Measurements from ENCODE around the gene RNF115. TPM values are rescaled to one million over a fixed set of nuclear protein-coding genes. Genes with fewer than 3 reads are reported as not detected.
A peak's percentile ranks its signal among the peaks of the same experiment; 100 is the strongest.

The RNF115 gene
- total RNA-seq, 1 donor from 2014 or later, result 15.9 TPM

DNA sequence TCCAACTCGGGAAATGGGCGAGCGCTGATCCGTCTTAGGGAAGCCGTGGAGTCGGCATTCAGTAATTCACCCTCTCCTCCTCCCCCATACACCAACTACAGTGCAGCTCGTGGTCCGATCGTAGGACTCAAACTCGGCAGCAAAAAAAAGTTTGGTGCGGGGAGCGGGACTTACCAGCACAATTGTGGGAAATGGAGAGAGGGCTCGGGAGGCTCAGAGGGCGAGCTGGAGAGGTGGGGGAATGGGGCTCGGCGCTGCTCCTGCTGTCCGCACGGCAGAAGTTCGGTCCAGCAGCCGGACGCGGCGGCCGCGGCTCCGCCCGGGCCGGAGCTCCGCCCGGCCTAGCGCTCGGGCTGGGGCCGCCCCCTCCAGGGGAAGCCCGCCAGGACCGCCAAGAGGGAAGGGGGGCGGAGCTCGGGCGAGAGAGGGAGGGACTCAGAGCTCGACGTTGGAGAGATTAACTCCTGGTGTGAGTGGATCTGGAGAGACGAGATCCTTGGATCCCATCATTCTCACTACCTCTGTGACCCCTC, 35.7 kb upstream of the RNF115 start:
- TF ChIP-seq, protein P1, sequence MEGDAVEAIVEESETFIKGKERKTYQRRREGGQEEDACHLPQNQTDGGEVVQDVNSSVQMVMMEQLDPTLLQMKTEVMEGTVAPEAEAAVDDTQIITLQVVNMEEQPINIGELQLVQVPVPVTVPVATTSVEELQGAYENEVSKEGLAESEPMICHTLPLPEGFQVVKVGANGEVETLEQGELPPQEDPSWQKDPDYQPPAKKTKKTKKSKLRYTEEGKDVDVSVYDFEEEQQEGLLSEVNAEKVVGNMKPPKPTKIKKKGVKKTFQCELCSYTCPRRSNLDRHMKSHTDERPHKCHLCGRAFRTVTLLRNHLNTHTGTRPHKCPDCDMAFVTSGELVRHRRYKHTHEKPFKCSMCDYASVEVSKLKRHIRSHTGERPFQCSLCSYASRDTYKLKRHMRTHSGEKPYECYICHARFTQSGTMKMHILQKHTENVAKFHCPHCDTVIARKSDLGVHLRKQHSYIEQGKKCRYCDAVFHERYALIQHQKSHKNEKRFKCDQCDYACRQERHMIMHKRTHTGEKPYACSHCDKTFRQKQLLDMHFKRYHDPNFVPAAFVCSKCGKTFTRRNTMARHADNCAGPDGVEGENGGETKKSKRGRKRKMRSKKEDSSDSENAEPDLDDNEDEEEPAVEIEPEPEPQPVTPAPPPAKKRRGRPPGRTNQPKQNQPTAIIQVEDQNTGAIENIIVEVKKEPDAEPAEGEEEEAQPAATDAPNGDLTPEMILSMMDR (IDR thresholded peaks at IDR 0.05), result peak; percentile 12
- peak overlapping the region; percentile 95 for H3K27ac Mint-ChIP-seq (ENCODE audit: unreplicated experiment)
- peaks cover 15% of the 10 kb centered on the region for H3K36me3 Mint-ChIP-seq (ENCODE audit: unreplicated experiment)
- H3K4me1 Mint-ChIP-seq (ENCODE audit: unreplicated experiment), result peaks cover 14% of the 10 kb centered on the region
- peak; percentile 96 for DNase-seq (ENCODE audit: extremely low spot score, unreplicated experiment)
- H3K27me3 Mint-ChIP-seq (ENCODE audit: unreplicated experiment), result peaks cover 13% of the 10 kb centered on the region
- no peaks in the 10 kb centered on the region for H3K9me3 Mint-ChIP-seq (ENCODE audit: unreplicated experiment)
- peak overlapping the region; percentile 94 for H3K4me3 Mint-ChIP-seq (ENCODE audit: unreplicated experiment)

DNA sequence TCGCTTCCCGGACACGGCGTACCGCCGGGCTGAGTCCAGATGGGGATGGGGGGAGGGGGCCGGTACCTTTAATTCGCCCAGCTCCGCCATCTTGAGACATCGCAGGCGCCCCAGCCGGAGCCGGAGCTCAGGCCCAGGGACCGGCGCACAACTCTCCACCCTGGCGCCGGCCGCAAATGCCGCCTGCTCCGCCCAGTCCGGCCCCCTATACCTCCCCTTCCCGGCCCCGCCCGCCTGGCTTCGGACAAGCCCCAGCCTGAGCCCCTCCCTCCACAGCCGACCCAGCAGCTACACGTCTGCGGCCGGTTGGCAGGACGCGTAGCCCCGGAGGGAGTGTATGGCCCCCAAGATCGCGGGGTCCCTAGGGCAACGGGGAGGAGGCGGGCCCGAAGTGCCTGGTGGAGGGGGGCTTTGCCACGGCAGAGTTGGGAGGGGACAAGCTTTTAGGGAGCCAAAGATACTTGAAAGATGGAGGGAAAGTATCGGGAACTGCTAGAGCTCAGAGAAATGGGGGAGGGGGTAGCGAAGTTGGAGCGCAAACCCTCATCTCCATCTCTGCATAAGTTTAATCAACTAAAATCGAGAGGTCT, 35.1 kb upstream of the RNF115 start, which contains the start of gene PIAS3:
Gene PIAS3 (minus strand): TSS at position 181 of the 590 bp plus-strand sequence. CDS start 91 bp downstream, at position 90.
- DNase-seq (ENCODE audit: extremely low spot score, unreplicated experiment), result peak; percentile 98
- TF ChIP-seq, protein P1 (IDR thresholded peaks at IDR 0.05), result no peak
- H3K27me3 Mint-ChIP-seq (ENCODE audit: unreplicated experiment), result peaks cover 8% of the 10 kb centered on the region
- peaks cover 16% of the 10 kb centered on the region for H3K36me3 Mint-ChIP-seq (ENCODE audit: unreplicated experiment)
- H3K4me1 Mint-ChIP-seq (ENCODE audit: unreplicated experiment), result peaks cover 14% of the 10 kb centered on the region
- H3K4me3 Mint-ChIP-seq (ENCODE audit: unreplicated experiment), result peak within 1 kb of the TSS; percentile 94
- H3K9me3 Mint-ChIP-seq (ENCODE audit: unreplicated experiment), result no peaks in the 10 kb centered on the region
- peak within 1 kb of the TSS; percentile 95 for H3K27ac Mint-ChIP-seq (ENCODE audit: unreplicated experiment)

DNA sequence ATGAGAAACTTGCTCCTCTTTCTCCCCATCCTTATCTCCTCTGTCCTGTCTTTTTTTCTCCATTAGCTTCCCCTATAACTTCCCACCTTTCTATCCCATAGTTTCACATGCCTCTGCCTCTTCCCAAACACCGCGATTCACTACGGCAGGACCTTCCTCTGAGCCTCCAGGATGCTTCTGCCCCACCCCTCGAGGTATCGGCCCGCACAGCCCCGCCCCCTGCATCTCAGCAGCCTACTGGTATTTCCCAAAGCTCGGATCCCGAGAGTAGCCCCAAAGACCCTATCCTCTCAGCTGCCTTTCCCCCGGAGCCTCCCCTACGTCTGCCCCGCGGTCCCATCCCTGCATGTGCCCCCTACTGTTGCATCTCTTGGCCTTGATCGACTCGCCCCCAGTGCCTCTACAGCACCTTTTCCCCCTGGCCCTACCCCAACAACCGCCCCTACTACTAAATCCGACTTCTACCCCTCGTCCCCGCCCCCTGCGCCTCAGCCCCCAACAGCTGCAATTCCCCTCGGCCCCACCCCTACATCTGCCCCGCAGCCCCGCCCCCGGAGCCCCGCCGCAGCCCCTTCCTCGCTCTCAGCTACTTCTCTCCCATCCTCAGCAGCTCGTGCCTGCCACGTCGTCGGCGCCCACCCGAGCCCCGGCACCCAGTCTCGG, 34.5 kb upstream of the RNF115 start:
- Mint-ChIP-seq H3K4me3 (ENCODE audit: unreplicated experiment) (peak overlapping the region; percentile 94), H3K9me3 (ENCODE audit: unreplicated experiment) (no peaks in the 10 kb centered on the region), H3K27ac (ENCODE audit: unreplicated experiment) (peak overlapping the region; percentile 95), H3K27me3 (ENCODE audit: unreplicated experiment) (peaks cover 2% of the 10 kb centered on the region), H3K4me1 (ENCODE audit: unreplicated experiment) (peaks cover 14% of the 10 kb centered on the region), H3K36me3 (ENCODE audit: unreplicated experiment) (peaks cover 20% of the 10 kb centered on the region)
- TF ChIP-seq, protein P1 (IDR thresholded peaks at IDR 0.05), result no peak
- DNase-seq (ENCODE audit: extremely low spot score, unreplicated experiment), result no peak

DNA sequence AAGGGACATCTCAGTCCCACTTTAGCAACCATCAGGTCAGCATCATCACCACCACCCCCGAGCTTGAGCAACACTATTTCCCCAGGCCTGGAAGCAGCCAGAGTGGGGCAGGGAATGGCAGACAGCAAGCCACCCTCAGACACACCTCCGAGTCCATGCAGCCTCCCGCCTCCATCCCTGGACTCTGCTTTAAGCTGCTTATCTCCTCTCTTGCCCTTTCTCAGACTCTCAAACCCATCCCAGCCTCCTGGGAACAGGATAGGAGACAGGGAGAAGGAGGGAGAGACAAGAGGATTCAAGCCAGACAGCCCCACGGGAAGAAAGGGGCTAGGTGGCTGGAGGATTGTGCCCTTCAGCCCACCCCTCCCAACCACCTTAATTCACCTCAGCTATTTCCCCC, 33.3 kb upstream of the RNF115 start:
- H3K27me3 Mint-ChIP-seq (ENCODE audit: unreplicated experiment), result no peaks in the 10 kb centered on the region
- H3K9me3 Mint-ChIP-seq (ENCODE audit: unreplicated experiment), result no peaks in the 10 kb centered on the region
- TF ChIP-seq, protein P1 (IDR thresholded peaks at IDR 0.05), result no peak
- no peak for DNase-seq (ENCODE audit: extremely low spot score, unreplicated experiment)
- no peak overlapping the region for H3K4me3 Mint-ChIP-seq (ENCODE audit: unreplicated experiment)
- peaks cover 14% of the 10 kb centered on the region for H3K4me1 Mint-ChIP-seq (ENCODE audit: unreplicated experiment)
- no peak overlapping the region for H3K27ac Mint-ChIP-seq (ENCODE audit: unreplicated experiment)
- peaks cover 22% of the 10 kb centered on the region for H3K36me3 Mint-ChIP-seq (ENCODE audit: unreplicated experiment)

GRCh38 chr1:145855426-145855948, 31.6 kb upstream of the RNF115 start:
- Mint-ChIP-seq H3K27ac (ENCODE audit: unreplicated experiment) (no peak overlapping the region), H3K36me3 (ENCODE audit: unreplicated experiment) (peaks cover 31% of the 10 kb centered on the region), H3K27me3 (ENCODE audit: unreplicated experiment) (no peaks in the 10 kb centered on the region), H3K9me3 (ENCODE audit: unreplicated experiment) (no peaks in the 10 kb centered on the region), H3K4me1 (ENCODE audit: unreplicated experiment) (peaks cover 16% of the 10 kb centered on the region), H3K4me3 (ENCODE audit: unreplicated experiment) (no peak overlapping the region)
- no peak for DNase-seq (ENCODE audit: extremely low spot score, unreplicated experiment)
- TF ChIP-seq, protein P1 (IDR thresholded peaks at IDR 0.05), result no peak
